HG02840 (cell line): ENCODE results near the gene DDR2.

Experiments used
- ATAC-seq: cut with Tn5 transposase; IDR thresholded peaks from one replicate; pipeline ENCODE4 v1.9.1; 2021; ENCODE audit warnings: mild to moderate bottlenecking, moderate library complexity, moderate number of reproducible peaks; ENCODE audit not compliant: unreplicated experiment, low FRiP score

Gene DDR2

GRCh38 chr1:162694911-162695310, 62.6 kb downstream of the DDR2 start:
- ATAC-seq = no peak

DNA sequence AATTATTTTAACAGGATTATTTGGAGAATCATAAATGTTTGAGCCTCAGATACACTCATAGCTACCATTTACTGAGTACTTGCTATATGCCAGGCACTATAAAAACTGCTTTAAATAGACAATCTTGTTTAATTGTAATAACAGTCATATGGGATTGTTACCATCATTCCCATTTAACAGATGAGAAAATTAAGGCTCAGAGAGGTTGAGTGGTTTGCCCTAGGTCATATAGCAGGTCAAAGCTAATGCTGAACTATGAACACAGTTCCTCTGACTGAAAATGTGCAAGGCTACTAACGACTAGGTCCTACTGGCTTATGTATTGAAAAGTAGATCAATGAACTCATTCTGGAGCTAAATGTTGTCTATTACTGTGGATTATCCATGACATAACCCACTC, 63.4 kb downstream of the DDR2 start:
- ATAC-seq = no peak

DNA sequence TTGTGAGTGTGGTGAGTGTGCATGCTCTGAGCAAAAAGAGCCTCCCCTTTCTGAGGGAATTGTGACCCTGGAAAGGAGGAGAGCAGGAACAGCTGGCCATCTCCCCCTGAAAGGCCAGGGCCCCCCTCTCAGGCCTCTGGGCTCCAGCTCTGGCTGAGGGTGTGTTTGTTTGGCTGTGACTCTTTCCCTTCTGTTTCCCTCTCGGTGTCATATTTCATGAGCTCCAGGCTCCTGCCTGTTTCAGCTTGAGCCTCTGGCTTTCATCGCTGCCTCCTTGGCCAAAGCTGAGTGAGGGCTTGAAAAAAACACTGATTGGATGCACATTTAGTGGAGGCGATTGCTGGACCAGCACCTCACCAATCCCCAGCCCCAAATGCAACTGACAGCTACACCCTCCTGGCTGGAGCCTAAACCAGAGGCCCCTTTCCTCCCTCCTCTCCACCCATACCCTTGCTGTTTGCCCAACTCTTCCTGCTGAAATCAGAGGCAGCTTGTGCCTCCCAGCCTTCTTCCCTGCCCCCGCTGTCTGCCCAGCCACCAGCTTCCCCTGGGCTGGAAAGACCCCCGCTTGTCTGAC, 64.1 kb downstream of the DDR2 start:
- ATAC-seq = no peak

- no peak for ATAC-seq
Measured at GRCh38 chr1:162697140-162697895, 65.1 kb downstream of the DDR2 start.

- no peak for ATAC-seq
Measured at GRCh38 chr1:162699366-162699765, 67.1 kb downstream of the DDR2 start.

DNA sequence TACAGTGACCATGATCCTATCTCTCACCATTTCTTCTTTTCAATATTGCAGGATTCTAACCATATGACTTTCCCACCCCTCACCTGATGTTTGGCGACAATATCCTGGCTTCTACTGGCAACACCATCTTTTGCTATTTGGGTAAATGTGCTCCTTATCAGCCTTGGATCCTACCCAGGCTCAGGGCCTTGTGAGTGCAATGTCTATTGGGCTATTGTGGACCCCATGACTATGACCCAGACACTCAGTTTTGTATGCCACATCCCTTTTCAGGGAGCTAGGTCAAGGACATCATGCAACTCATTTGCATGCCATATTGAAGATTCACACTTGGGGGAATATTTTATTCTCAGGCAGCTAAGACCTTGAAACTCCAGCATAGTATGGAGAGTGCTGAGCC, 67.9 kb downstream of the DDR2 start:
- ATAC-seq = no peak

DNA sequence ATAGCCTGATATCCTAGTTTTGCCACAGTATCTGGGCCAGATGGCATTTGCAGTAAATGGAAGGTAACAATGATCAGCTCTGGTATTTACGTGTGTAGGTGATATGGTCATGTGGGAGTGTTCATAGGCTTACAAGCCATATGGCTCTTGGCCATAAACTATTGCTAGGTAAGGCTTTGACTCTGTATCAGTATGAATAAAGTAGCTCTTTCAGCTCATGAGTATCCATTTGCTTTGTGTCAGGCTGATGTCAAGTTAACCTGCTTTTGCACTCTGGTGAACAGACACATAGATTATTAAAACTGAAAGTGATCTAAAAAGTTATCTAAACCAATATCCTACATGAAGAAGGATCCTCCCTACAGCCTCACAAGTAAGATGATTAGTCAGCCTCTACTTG, 69.0 kb downstream of the DDR2 start:
- no peak for ATAC-seq

DNA sequence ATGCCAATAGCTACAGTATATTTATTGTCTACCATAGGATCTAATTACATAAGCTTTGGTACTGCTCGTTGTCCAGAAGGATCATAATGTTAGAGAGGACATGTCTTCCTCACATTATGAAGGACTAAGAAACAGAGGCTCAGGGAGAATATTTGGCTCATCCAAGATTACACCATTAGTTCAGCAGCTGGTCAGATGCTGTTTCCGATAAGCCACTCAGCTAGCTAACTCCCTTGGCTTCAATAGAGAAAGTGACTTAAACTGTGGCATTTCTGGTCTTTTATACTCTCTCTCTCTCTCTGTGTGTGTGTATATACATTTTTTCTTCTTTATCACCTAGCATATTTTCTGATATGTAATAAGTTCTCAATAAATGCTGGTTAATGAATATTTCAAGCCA, 70.4 kb downstream of the DDR2 start:
- ATAC-seq = no peak

- ATAC-seq = no peak
Measured at GRCh38 chr1:162703708-162704107, 71.4 kb downstream of the DDR2 start.

DNA sequence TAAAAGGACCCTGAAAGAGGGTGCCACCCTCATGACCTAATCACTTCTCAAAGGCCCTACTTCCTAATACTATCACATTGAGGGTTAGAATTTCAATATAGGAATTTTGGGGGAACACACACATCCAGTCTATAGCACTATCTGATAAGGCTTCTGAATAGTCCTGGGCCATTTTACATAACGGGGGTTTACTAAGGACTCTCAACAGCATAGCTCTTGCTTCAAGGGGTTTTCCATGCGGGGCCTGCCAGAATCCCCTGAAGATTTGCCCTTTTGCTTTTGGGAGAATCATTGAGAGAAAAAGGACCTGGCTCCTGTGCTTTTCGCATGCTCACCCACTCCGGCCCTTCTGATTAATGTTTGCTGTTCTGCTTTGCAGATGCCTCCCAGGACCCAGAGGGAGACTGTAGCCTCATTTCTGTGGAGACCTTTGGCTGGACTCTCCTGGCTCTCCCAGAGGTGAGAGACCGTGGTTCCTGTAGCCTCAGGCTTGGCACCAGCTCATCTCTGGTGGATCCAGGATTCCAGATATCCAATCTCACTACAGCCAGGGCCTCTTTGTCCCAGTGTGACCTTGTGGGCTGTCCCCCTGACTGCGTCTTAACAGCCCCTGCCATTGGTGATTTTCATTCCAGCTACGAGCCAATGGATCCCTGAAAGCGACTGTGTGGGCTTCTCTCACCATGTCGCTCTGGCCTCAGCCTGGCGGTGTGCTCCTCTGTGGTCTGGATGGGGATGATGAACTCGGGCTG, 72.6 kb downstream of the DDR2 start:
- ATAC-seq = no peak

- ATAC-seq = no peak
Measured at GRCh38 chr1:162706003-162706402, 73.7 kb downstream of the DDR2 start.

- ATAC-seq = no peak
Measured at GRCh38 chr1:162706606-162707005, 74.3 kb downstream of the DDR2 start.

GRCh38 chr1:162708286-162708685, 76.0 kb downstream of the DDR2 start:
- ATAC-seq = no peak

DNA sequence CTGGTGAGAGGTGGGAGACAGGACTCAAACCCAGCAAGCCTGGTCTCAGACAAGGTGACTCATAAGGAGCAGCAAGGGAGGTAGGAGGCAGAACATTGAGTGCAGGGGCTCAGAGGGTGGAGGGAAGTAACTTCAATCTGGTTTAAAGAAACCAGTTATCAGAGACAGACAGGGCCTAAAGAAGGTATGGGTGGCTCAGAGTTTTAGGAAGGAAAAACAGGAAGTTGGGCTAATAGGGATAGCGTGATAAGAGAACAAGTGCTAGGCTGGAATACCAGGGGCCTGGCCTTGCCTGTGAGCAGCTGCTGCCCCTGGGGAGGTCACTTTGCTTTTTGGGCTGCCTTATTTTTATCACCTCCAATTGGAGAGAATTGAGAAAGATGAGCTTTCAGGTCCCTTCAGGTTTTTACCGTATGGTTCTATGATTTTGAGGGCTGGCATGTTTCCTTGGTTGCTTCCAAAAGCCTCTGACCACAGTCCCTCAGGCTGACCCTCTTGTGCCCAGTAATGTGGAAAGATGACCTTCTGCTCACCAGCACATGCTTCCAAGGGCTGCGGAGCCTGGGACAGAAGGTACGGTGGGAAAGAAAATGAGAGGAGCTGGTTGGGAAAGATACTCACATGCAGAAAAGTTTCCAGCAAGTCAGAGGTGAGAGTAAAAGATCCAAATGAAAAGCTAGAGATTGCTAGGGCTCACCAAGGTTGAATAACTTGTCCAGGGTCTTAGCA, 77.0 kb downstream of the DDR2 start:
- ATAC-seq = no peak

DNA sequence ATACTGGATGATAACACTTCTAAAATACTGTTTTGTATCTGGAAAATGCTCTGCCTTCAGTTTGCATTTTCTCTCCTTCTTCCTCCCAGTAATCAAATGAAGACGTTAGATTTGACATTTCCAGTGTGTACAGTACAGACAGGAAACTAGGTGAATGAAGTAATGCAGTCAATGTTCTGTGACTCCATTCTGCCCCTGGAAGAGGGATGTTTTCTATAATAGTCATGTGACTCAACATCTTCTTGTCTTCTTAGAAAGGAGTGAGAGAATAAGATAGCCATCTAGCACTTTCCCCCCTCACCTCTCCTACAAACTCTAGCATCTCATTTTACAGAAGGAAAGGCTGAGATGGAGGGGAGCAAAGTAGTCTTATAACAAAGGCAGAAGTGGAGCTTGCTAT, 77.6 kb downstream of the DDR2 start:
- ATAC-seq = no peak

DNA sequence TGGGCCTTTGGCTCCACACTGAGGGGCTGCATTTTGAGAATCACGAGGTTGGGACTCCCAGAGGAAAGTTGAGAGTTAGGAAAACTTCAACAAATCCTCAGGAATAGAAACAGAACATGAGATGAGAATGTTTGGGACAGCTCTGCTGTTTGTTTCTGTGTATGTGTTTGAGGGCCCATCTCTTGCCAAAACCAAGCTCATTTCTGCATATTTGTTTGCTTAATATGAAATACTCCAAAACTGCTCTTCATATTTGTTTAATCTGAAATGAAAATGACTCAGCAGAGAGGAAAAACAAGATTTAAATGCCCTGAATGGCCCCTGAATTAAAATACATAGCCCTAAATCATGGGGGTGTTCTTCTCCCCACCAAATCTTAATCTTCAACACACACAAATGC, 78.1 kb downstream of the DDR2 start:
- ATAC-seq = no peak

- no peak for ATAC-seq
Measured at GRCh38 chr1:162710780-162711465, 78.7 kb downstream of the DDR2 start.

DNA sequence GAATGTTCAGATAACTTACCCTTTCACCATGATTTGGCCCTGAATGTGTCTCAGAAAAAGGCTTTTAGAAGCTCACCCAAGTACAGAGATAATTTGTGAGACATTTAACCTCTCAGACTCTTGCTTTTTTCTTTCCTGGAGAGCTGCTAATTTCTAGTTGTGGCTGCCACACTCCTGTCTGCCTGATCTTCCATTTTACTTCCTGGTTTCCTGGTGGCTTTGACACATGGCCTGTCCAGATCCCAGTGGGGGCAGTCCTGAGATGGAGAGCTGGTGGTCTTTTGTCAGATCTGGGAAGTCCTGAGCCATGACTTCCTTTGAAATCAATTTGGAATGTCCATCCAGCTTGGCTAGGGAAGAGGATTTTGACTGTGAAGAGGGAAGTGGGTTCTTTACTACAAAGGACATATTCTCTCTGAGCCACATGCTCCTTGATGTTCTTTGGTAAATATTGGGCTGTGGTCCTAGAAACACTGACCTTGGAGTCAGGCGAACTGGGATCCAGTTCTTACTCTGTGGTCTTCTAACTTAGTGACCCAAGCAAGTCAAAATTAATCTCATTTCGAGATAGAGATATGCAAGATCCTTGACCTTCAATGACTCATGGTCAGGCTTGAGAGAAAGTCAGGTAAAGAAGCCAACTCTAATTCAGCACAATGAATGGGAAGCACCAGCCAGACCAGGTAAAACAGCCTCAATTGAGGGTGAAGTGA, 80.2 kb downstream of the DDR2 start:
- ATAC-seq = no peak

DNA sequence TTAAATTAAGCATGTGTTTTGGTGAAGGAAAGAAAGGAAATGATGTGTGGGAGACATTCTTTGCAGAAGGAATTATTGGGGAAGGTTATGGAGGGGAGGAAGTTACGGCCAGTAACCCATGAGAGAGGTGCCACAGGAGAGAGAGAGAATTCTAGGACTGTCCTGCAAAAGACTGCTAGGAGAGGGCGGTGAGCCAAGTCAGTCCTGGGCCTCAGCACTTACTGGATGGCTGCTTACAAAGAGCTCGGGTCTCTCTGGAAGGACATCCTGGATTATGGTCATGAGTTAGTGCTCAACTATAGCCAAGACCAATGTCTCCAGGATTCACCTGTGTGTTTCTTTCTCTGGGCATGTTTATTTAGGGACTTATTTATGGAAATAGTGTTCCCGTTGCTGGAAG, 83.9 kb downstream of the DDR2 start:
- no peak for ATAC-seq

DNA sequence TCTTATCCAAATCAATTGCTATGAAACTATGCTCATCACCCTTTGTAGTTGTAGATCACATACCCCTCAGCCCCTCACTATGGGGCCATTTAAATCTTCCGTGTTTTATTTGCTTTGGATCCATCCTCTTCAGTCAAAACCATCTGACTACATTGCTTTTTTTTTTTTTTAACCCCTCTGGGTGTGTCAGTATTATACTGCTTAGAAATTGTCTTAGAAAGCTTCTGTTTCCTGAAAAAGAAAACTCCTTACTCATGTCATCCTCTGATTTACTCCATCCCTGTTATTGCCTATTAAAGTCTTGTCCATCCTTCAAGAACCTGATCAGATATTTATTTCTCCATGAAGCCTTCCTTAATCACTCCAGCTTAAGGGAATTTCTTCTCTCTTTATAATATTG, 84.3 kb downstream of the DDR2 start:
- ATAC-seq = no peak
